NCI-H345 (cell line): ENCODE data around the gene RPSA.
"Not testable (repeated sequence)": the region's sequence is repeated elsewhere in the genome, so short reads cannot be mapped to it uniquely, and the experiment has no call there.

Experiments
- DNase-seq: peaks from one replicate; lab custom pipeline; 2025; lab: John Stamatoyannopoulos, UW

RPSA gene

GRCh38 chr3:39388741-39389248 is 17.7 kb upstream of the RPSA start:
- DNase-seq = no peak

- no peak for DNase-seq
These were observed 16.3 kb upstream of the RPSA start for GRCh38 chr3:39390181-39390580.

- DNase-seq = no peak
These were observed 9.8 kb upstream of the RPSA start for GRCh38 chr3:39396690-39397089.

GRCh38 chr3:39398700-39399099 is 7.8 kb upstream of the RPSA start:
- no peak for DNase-seq

- DNase-seq = no peak
These were observed 4.5 kb upstream of the RPSA start for GRCh38 chr3:39401983-39402382.

GRCh38 chr3:39404943-39405686 is 1.4 kb upstream of the RPSA start:
- DNase-seq = no peak

- no peak for DNase-seq
These were observed 693 bp upstream of the RPSA start for GRCh38 chr3:39405687-39406367.

GRCh38 chr3:39407259-39407629 is 724 bp downstream of the RPSA start:
- no peak for DNase-seq

GRCh38 chr3:39407773-39408492 is 1.4 kb downstream of the RPSA start:
- DNase-seq = no peak

GRCh38 chr3:39408493-39409372 is 2.2 kb downstream of the RPSA start:
- DNase-seq = no peak

GRCh38 chr3:39409514-39410136 is 3.1 kb downstream of the RPSA start:
- DNase-seq = no peak

GRCh38 chr3:39410893-39411292 is 4.4 kb downstream of the RPSA start:
- no peak for DNase-seq

- no peak for DNase-seq
These were observed 6.2 kb downstream of the RPSA start for GRCh38 chr3:39412668-39413260.

GRCh38 chr3:39413691-39414420 is 7.3 kb downstream of the RPSA start:
- DNase-seq = no peak

- no peak for DNase-seq
These were observed 7.9 kb downstream of the RPSA start for GRCh38 chr3:39414421-39414907.

- DNase-seq = not testable (repeated sequence)
These were observed 8.8 kb downstream of the RPSA start for GRCh38 chr3:39415302-39415701.

GRCh38 chr3:39415983-39416382 is 9.5 kb downstream of the RPSA start:
- DNase-seq = no peak

- not testable (repeated sequence) for DNase-seq
These were observed 10.5 kb downstream of the RPSA start for GRCh38 chr3:39416998-39417397.

- DNase-seq = not testable (repeated sequence)
These were observed 12.2 kb downstream of the RPSA start for GRCh38 chr3:39418556-39419225.
